GM13977 (cell line): Measurements from ENCODE around the gene TMEM158.

Source experiments
- DNase-seq: peaks from one replicate; pipeline ENCODE4 v3.0.0; 2012; ENCODE audit warnings: low spot score
- CTCF ChIP-seq: IDR thresholded peaks from 2 replicates; pipeline ENCODE4 v1.5.1; 2012; ENCODE audit warnings: mild to moderate bottlenecking, control low read depth; ENCODE audit not compliant: insufficient read depth; ENCODE audit errors: extremely low read depth, missing control alignments
- in situ Hi-C: fragments of 300-500 bp; cut with MboI; formaldehyde crosslinking; loops from one replicate; pipeline ENCODE4 v1.12.0; 2022; ENCODE audit warnings: low sequenced_read_pairs, low pct_unique_long_range_greater_than_20kb, mixed read lengths, inconsistent platforms; ENCODE audit not compliant: unreplicated experiment

The TMEM158 gene

GRCh38 chr3:45236964-45237363 is 10.9 kb upstream of the TMEM158 start:
- no peak for TF ChIP-seq CTCF
- no peak for DNase-seq
- in situ Hi-C loops, result no loop called here

GRCh38 chr3:45235409-45235808 is 9.3 kb upstream of the TMEM158 start:
- in situ Hi-C loops, result no loop called here
- DNase-seq, result no peak
- TF ChIP-seq CTCF, result no peak

GRCh38 chr3:45234250-45234649 is 8.2 kb upstream of the TMEM158 start:
- DNase-seq, result no peak
- in situ Hi-C loops, result no loop called here

GRCh38 chr3:45232521-45232920 is 6.4 kb upstream of the TMEM158 start:
- in situ Hi-C loops, result no loop called here
- no peak for TF ChIP-seq CTCF
- DNase-seq, result no peak

More at GRCh38 chr3:45234250-45234649, 8.2 kb upstream of the TMEM158 start:
- TF ChIP-seq CTCF, result no peak

GRCh38 chr3:45227946-45228345 is 1.9 kb upstream of the TMEM158 start:
- DNase-seq, result no peak
- no peak for TF ChIP-seq CTCF
- in situ Hi-C loops, result no loop called here

- TF ChIP-seq CTCF, result no peak
- no peak for DNase-seq
- in situ Hi-C loops, result no loop called here
Observed at GRCh38 chr3:45227071-45227820, 1.2 kb upstream of the TMEM158 start.
